Measurements from ENCODE around the gene RBM33. TPM values are rescaled to one million over a fixed set of nuclear protein-coding genes. Genes with fewer than 3 reads are reported as not detected.
A peak's percentile ranks its signal among the peaks of the same experiment; 100 is the strongest.

Gene RBM33
- total and polyA plus RNA-seq, 2 of the 8 experiments (the other 6 are each of a cell fraction or from before 2014, with no cell fraction given) = 16.5 to 64.6 TPM

GRCh38 chr7:155802906-155803417, 158.5 kb downstream of the RBM33 start:
- Histone ChIP-seq H3K4me1 (replicated peaks in 1 of 4; ENCODE audit: control insufficient read depth in 3 of 4, insufficient read depth in 4 of 4, low read length in 3 of 4) (peaks cover 8 to 33% (median 26%) of the 10 kb centered on the region in 4 experiments), H3K4me2 (ENCODE audit: insufficient read depth in 1 of 2, low read depth in 2 of 2, low read length in 2 of 2) (peak overlapping the region; percentile 40 to 78; a peak in 2 of 4 replicates), H4K20me1 (replicated peaks in 1 of 2; ENCODE audit: control insufficient read depth in 1 of 2, insufficient read depth in 2 of 2, low read length in 2 of 2) (peaks cover 10 to 11% of the 10 kb centered on the region in 2 experiments), H3K36me3 (ENCODE audit: control insufficient read depth in 2 of 4, insufficient read depth in 4 of 4, low read length in 3 of 4) (peaks cover 0 to 6% (median 0%) of the 10 kb centered on the region in 4 experiments; a peak in 2 of 8 replicates), H2BK120ac (replicated peaks; ENCODE audit: low read depth, low read length) (no peak overlapping the region), H4K8ac (ENCODE audit: extremely low read depth, insufficient read depth, low read length) (peak overlapping the region; percentile 46; the same call in 1 of the 2 replicates), H3K23me2 (ENCODE audit: low read depth, low read length) (peaks cover 9% of the 10 kb centered on the region; the same call in 1 of the 2 replicates), H3K18ac (ENCODE audit: extremely low read depth, low read length) (no peak overlapping the region), H3K4ac (replicated peaks; ENCODE audit: insufficient read length, low read depth, low read length) (no peak overlapping the region), H3K79me2 (ENCODE audit: control insufficient read depth in 1 of 2, insufficient read depth in 2 of 2, low read length in 2 of 2) (no peaks in the 10 kb centered on the region), H4K5ac (ENCODE audit: insufficient read length, low read depth, low read length) (no peak overlapping the region), H4K91ac (replicated peaks; ENCODE audit: insufficient read length, low read length) (no peak overlapping the region), H2BK5ac (ENCODE audit: low read depth, low read length) (no peak overlapping the region), H3K4me3 (ENCODE audit: extremely low read depth in 1 of 4, insufficient read depth in 2 of 4, low read depth in 3 of 4, low read length in 4 of 4) (peak overlapping the region in 1 of 4 experiments; percentile 56; a peak in 2 of 8 replicates), H2BK20ac (ENCODE audit: low read length) (no peak overlapping the region; the same call in 1 of the 2 replicates), H3K27ac (ENCODE audit: low read depth, low read length) (no peak overlapping the region), H2BK15ac (ENCODE audit: low read length) (no peak overlapping the region), H3K9me3 (ENCODE audit: insufficient read depth in 2 of 2, low read depth in 1 of 2, low read length in 1 of 2) (peaks cover 0 to 8% of the 10 kb centered on the region in 2 experiments; a peak in 2 of 4 replicates), H2AFZ (ENCODE audit: low read length) (0 out of 2 replicates have a peak overlapping the region, but pooled peaks have one; percentile 27), H3K27me3 (replicated peaks in 1 of 4; ENCODE audit: control insufficient read depth in 3 of 4, extremely low read depth in 1 of 4, insufficient read depth in 3 of 4, low read length in 3 of 4) (peaks cover 59 to 100% (median 93%) of the 10 kb centered on the region in 4 experiments), H3K9ac (replicated peaks in 1 of 4; ENCODE audit: extremely low read depth in 1 of 4, low read depth in 3 of 4, low read length in 3 of 4) (no peak overlapping the region), H2AK5ac (ENCODE audit: low read depth, low read length) (no peak overlapping the region), H3K79me1 (ENCODE audit: low read depth, low read length) (no peaks in the 10 kb centered on the region), H2BK12ac (ENCODE audit: low read depth, low read length) (no peak overlapping the region; the same call in 1 of the 2 replicates), H3K56ac (replicated peaks; ENCODE audit: insufficient read length, low read depth, low read length) (no peak overlapping the region), H3K14ac (ENCODE audit: insufficient read length) (no peak overlapping the region), H3K23ac (ENCODE audit: insufficient read length) (no peak overlapping the region)
- 17% methylated on average over 14 of the region's 70 CpGs; no CpG with 5 or more reads in 1 of the 2 experiments for WGBS, 2 experiments (ENCODE audit: extremely low coverage in 1 of 2, insufficient coverage in 1 of 2, insufficient read length in 1 of 2, insufficient replicate concordance in 2 of 2, low coverage in 1 of 2, low lambda C conversion rate in 2 of 2, missing lambda C conversion rate in 1 of 2)
- POLR2A ChIA-PET (ENCODE audit: partially characterized antibody) = no interaction called here
- TF ChIP-seq, protein P1, sequence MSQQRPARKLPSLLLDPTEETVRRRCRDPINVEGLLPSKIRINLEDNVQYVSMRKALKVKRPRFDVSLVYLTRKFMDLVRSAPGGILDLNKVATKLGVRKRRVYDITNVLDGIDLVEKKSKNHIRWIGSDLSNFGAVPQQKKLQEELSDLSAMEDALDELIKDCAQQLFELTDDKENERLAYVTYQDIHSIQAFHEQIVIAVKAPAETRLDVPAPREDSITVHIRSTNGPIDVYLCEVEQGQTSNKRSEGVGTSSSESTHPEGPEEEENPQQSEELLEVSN (IDR thresholded peaks at IDR 0.05) = peak; percentile 94
- TF ChIP-seq HDAC2 (IDR thresholded peaks at IDR 0.05; ENCODE audit: borderline replicate concordance in 1 of 2, low read depth in 2 of 2, low read length in 2 of 2) (0 out of 4 replicates have a peak, but pooled peaks of 1 of the 2 experiments have one; percentile 19), MAX (IDR thresholded peaks at IDR 0.05) (peak; percentile 96), RNF2 (IDR thresholded peaks at IDR 0.05; ENCODE audit: borderline replicate concordance, low read depth, low read length, missing control alignments, poor library complexity, severe bottlenecking) (peak; percentile 83), RAD21 (IDR thresholded peaks at IDR 0.05 in 1 of 2, conservative IDR thresholded peaks at IDR 0.05 in 1 of 2; ENCODE audit: low read depth in 2 of 2, low read length in 2 of 2) (no peak)
- DNase-seq (ENCODE audit: low read depth in 1 of 2, low spot score in 2 of 2) (no peak), FAIRE-seq (no peak)
- CTCF ChIA-PET (ENCODE audit: partially characterized antibody) = no interaction called here
